Sciatic nerve (tissue), 2 donors: Measurements from ENCODE around the gene SIRT1. TPM values are rescaled to one million over a fixed set of nuclear protein-coding genes. Genes with fewer than 3 reads are reported as not detected.
"Not testable (repeated sequence)": the region's sequence is repeated elsewhere in the genome, so short reads cannot be mapped to it uniquely, and the experiment has no call there.

ENCODE experiments used
- ATAC-seq: fragments of 200-7000 bp; cut with Tn5 transposase; one replicate; pipeline ENCODE4 v1.9.1; 2020; ENCODE audit warnings: mild to moderate bottlenecking, moderate library complexity
- DNase-seq: peaks from one replicate; pipeline ENCODE4 v3.0.0-alpha.2; 2020; ENCODE audit warnings: low spot score
- intact Hi-C: fragments of 100-400 bp; cut with DNase I; formaldehyde crosslinking; loops from one replicate; pipeline ENCODE4 v1.14.2; 2022
- total RNA-seq: library from RNA; stranded (reverse); fragmentation: NEBNext Ultra II Directional; extraction: Animal tissue kit (Norgen Biotek cat#: 25700); gene quantifications from one replicate; pipeline ENCODE4 v1.2.1, GENCODE V29; 2021
- donor health status: DM: no; HTN: no; CAD: no.
- donor health status: DM: no; HTN: no; CAD: no.

Gene SIRT1
- total RNA-seq, 1 donor from 2014 or later: 35.8 TPM

DNA sequence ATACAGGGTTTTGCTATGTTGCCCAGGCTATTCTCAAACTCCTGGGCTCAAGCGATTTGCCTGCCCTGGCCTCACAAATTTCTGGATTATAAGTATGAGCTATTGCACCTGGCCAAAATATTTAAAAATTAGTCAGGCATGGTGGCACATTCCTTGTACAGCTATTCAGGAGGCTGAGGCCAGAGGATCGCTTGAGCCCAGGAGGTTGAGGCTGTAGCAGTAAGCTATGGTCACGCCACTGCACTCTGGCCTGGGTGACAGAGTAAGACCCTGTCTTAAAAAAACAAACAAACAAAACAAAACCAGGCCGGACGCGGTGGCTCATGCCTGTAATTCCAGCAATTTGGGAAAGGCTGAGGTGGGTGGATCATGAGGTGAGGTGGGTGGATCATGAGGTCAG is 14.5 kb upstream of the SIRT1 start:
- intact Hi-C loops: loop anchor here (10.0 kb wide), 1 partner anchor 285 kb away; no protein-coding TSS in a partner anchor
- ATAC-seq (no peak), DNase-seq (no peak)

DNA sequence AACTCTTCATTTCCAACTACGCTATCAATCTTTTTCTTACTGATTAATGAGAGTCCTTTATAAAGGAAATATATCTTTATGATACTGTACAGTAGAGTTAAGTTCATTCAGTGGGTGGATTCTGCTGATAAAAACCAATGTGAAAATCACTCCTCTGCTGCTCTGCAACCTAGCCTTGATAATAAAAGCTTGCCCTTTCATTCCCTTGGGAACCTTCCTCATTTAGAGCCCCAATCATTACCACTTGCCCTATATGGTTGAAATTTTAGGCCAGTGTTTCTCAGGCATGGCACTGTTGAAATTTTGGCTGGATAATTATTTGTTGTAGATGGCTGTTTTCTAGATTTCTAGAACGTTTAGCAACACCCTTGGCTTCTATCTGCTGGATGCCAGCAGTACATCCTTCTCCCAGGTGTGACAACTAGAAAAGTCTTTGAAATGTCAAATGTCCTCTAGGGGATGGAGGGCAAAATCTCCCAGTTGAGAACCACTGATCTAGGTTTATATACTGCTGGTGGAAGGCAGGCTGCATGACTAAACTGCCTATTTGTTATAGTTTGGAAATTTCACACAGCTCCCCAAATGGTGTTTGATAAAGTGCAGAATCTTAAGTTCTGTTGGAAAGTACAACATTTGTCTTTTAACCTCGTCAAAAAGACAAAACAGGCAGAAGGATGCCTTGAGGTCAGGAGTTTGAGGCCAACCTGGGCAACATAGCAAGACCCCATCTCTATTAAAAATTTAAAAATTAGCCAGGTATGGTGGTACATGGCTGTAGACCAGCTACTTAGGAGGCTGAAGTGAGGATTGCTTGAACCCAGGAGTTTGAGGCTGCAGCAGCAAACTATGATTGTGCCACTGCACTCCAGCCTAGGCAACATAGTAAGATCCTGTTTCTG is 8.9 kb upstream of the SIRT1 start:
- intact Hi-C loops: no loop called here
- ATAC-seq (no peak), DNase-seq (no peak)

DNA sequence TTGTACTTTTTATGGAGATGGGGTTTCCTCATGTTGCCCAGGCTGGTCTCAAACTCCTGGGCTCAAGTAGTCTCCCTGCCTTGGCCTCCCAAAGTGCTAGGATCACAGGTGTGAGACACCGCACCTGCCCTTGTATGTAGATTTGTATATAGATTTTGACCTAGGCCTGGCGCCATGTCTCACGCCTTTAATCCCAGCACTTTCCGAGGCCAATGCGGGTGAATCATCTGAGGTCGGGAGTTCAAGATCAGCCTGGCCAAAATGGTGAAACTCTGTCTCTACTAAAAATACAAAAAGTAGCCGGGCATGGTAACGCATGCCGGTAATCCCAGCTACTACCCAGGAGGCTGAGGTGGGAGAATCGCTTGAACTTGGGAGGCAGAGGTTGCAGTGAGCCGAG is 7.0 kb upstream of the SIRT1 start:
- ATAC-seq: not testable (repeated sequence)

DNA sequence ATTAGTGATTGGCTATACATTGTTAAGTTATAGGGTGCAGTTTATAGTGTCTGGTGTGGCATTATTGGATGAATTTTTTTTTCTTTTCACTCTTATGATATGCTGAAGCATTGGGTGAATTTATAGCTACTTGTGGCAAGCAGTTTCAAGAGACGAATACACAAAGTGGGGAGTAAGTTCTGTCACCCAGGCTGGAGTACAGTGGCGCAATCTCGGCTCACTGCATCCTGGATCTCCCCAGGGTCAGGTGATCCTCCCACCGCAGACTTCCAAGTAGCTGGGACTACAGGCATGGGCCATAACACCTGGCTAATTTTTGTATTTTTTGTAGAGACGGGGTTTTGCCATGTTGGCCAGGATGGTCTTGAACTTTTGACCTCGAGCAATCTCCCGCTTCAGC is 6.3 kb upstream of the SIRT1 start:
- no peak for DNase-seq
- no peak for ATAC-seq
- intact Hi-C loops: no loop called here

More for the DNA sequence above, 7.0 kb upstream of the SIRT1 start:
- DNase-seq, intact Hi-C loops: not testable (repeated sequence)

DNA sequence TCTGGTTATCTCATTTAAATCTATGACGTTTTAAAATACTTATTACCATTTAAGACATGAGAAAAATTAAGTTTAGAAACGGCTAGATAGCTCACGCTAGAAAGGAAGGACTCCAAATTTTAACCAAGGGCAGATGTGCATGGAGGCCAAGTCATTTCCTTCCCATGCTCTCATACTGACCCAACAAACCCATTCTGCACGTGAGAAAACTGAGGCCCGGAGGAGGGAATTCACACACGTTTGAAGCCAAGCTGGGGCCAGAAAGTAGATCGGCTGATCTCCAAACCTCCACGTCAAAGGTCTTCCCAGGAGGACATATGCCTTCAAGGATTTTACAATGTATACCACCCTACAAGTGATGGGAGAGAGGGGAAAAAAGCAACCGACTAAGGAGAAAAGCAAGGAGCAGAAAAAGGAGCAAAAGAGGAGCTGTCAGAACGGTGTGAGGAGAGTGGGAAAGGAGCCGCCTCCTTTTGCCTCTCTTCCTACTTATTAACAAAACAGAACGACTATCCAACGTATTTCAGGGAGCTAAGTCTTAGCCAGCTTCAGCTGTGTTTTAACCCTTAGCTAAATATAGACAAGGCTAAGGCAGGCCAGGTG is 645 bp upstream of the SIRT1 start:
- no peak for DNase-seq
- ATAC-seq: no peak
- intact Hi-C loops: no loop called here

DNA sequence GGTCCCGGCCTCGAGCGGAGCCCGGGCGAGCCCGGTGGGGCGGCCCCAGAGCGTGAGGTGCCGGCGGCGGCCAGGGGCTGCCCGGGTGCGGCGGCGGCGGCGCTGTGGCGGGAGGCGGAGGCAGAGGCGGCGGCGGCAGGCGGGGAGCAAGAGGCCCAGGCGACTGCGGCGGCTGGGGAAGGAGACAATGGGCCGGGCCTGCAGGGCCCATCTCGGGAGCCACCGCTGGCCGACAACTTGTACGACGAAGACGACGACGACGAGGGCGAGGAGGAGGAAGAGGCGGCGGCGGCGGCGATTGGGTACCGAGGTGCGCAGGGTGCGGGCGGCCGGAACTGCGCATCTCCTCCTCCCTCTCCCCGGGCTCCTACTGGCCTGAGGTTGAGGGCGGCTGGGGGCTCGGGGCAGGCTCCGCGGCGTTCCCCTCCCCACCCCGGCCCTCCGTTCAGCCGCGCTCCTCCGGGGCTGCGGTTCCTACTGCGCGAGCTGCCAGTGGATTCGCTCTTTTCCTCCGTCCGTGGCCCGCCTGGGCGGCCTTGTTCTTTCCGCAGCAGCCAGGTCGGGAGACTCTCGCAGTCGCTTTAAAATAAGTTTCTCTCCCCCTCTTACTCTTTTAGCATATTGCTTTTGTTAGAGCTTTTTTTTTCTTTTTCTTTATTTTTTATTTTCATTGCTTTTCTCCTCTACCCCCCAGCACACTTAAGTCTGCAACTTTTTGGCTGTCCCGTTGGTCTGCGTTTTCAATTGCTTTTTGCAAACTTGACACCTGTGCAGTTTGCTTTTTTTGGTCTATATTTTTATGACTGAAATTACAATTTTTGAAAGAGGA is 600 bp downstream of the SIRT1 start:
- intact Hi-C loops: no loop called here
- ATAC-seq (peak; percentile 83), DNase-seq (peak; percentile 87)

DNA sequence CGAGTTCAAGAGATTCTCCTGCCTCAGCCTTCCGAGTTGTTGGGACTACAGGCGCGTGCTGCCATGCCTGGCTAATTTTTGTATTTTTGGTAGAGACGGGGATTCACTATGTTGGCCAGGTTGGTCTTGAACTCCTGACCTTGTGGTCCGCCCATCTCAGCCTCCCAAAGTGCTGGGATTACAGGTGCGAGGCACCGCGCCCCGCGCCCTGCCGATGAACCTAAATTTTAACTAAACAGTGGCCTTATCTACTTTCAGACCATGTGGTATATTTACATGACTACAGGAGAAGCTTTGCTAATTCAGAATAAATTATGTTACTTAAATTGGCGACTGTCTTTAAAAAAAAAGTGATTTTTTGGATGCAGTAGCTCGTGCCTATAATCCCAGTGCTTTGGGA is 9.2 kb downstream of the SIRT1 start:
- ATAC-seq: no peak
- intact Hi-C loops: no loop called here
- no peak for DNase-seq

DNA sequence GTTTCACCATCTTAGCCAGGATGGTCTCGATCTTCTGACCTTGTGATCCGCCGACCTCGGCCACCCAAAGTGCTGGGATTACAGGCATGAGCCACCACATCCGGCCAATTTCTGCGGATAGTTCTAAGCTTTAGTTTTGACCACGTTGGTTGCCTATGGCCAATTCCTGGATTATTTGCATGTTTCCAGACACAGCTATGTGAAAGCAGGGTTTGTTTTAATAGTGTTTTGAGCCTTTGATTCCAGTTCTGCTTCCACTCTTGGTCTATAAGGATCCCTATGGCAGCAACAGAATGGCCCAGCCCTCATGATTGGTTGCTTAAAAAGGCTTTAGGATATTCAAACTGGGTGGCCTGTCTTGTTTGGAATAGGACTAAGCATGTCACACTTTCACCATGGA is 19.1 kb downstream of the SIRT1 start:
- DNase-seq (no peak), ATAC-seq (no peak)
- intact Hi-C loops: no loop called here

DNA sequence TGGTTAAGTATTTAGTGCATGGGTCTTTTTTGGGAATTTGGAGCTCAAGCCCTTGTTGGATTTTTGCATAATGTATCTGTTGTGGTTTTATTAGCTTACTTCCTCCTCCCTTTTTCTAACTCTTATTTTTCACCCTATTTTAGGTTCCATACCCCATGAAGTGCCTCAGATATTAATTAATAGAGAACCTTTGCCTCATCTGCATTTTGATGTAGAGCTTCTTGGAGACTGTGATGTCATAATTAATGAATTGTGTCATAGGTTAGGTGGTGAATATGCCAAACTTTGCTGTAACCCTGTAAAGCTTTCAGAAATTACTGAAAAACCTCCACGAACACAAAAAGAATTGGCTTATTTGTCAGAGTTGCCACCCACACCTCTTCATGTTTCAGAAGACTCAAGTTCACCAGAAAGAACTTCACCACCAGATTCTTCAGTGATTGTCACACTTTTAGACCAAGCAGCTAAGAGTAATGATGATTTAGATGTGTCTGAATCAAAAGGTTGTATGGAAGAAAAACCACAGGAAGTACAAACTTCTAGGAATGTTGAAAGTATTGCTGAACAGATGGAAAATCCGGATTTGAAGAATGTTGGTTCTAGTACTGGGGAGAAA is 28.0 kb downstream of the SIRT1 start:
- intact Hi-C loops: no loop called here
- no peak for ATAC-seq
- DNase-seq: no peak

DNA sequence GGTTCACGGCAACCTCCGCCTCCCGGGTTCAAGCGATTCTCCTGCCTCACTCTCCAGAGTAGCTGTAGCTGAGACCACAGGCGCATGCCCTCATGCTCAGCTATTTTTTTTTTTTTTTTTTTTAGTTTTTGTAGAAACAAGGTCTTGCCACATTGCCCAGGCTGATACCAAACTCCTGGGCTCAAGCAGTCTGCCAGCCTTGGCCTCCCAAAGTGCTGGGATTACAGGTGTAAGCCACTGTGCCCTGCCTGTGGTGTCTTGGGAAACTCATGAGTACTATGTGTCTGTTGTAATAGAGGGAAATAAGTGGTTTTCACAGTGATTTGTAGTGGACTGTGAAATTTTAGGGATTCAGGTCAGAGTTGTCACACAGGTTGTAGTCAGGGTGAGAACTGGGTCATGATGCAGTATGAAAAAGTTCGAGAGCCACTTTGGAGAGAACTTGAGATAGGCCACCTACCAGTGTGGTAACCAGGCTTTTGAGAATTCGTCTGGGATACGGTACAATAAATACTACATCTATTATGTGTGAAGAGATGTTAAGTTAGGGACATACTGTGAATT is 30.4 kb downstream of the SIRT1 start:
- DNase-seq (no peak), ATAC-seq (no peak)
- intact Hi-C loops: no loop called here

DNA sequence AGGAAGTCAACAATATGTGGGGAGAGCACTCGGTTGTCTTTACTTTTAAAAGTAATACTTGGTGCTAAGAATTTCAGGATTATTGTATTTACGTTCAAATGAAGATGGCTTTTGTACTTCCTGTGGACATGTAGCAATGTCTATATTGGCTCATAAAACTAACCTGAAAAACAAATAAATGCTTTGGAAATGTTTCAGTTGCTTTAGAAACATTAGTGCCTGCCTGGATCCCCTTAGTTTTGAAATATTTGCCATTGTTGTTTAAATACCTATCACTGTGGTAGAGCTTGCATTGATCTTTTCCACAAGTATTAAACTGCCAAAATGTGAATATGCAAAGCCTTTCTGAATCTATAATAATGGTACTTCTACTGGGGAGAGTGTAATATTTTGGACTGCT is 32.7 kb downstream of the SIRT1 start:
- intact Hi-C loops: no loop called here
- DNase-seq (no peak), ATAC-seq (no peak)

DNA sequence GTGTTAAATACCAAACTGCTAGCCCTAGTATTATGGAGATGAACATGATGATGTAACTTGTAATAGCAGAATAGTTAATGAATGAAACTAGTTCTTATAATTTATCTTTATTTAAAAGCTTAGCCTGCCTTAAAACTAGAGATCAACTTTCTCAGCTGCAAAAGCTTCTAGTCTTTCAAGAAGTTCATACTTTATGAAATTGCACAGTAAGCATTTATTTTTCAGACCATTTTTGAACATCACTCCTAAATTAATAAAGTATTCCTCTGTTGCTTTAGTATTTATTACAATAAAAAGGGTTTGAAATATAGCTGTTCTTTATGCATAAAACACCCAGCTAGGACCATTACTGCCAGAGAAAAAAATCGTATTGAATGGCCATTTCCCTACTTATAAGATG is 33.2 kb downstream of the SIRT1 start:
- ATAC-seq (no peak), DNase-seq (no peak)
- intact Hi-C loops: no loop called here

DNA sequence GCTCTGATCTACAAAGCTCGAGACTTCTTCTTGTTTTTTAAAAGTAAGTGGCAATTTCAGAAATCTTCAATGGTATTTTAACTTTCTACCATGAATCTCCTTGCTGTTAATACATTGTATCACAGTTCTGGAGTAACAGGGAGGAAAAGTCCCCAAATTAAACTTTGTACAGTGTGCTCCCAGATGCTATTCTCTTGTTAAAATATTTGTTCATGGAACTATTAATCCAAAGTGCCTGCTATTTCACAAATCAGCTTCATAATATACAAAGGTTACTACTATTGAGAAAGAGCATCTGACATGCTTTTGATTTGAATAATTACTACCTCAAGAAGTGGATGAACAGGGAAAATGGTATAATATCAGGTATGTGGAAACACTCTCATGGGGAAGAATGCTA is 36.6 kb downstream of the SIRT1 start:
- intact Hi-C loops: no loop called here
- ATAC-seq: no peak
- no peak for DNase-seq

DNA sequence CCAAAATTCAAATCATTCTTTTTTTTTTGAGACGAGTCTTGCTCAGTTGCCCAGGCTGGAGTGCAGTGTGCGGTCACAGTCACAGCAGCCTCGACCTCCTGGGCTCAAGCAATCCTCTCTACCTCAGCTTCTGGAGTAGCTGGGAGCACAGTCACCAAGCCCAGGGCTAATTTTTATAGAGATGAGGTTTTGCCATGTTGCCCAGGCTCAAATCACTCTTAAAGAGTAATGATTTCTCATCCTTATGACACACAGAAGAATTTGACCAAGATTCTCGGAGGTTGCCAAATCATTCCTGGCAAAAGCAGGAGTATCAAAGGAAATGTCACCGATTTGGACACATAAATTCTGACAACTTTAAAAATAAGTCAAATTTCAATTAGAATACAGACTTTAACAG is 39.1 kb downstream of the SIRT1 start:
- DNase-seq (no peak), ATAC-seq (no peak)
- intact Hi-C loops: no loop called here

DNA sequence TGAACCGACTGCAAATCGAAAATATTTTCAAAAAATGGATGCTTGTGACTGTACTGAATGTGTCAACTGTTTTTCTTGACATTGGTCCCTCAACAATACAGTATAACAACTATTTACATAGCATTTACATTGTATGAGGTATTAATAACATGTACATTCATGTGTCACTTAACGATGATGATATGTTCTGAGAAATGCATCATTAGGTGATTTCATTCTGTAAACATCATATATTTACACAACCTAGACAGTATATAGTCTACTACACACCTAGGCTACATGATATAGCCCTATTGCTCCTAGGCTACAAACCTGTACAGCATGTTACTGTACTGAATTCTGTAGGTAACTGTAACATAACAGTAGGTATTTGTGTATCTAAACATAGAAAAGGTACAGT is 39.7 kb downstream of the SIRT1 start:
- ATAC-seq (no peak), DNase-seq (no peak)
- intact Hi-C loops: no loop called here

DNA sequence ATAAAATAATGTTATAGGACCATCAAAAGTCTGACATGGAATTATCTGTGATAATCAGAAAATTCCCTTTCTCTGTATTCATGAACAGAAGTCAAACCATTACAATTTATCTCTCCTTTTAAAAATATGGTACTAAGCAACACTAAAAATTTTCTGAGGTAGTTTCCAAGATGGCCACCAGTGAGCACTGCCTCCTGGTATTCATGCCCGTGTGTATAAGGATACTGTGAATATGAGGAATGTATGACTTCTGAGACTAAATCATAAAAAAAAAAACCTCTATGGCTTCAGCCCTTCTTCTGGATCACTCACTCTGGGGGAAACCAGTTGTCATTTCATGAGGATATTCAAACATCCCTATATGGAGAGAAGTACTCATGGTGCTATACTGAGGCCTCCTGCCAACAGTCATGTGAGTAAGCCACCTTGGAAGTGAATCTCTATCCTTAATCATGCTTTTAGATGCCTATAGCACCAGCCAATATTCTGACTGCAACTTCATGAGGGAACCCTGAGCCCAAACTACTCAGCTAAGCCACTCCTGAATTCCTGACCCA is 41.1 kb downstream of the SIRT1 start:
- DNase-seq (no peak), ATAC-seq (no peak)
- intact Hi-C loops: no loop called here

DNA sequence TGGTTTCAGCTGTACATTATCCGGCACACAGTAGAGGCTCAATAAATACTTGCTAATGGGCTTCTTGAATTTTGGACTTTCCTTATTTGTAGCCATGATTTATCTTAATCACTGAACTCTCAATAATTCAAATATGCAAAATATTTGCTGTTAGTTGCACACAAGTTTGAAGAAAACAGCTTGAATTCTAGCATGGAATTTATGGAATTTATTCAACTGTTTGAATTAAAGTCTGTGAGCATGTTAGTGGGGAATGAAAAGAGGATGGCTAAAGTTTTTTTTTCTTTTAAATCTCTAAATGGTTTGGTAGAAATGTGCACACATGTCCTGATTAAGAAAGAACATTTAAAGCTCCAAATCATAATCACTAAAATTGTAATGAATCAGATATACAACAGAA is 42.5 kb downstream of the SIRT1 start:
- intact Hi-C loops: no loop called here
- no peak for ATAC-seq
- DNase-seq: no peak

DNA sequence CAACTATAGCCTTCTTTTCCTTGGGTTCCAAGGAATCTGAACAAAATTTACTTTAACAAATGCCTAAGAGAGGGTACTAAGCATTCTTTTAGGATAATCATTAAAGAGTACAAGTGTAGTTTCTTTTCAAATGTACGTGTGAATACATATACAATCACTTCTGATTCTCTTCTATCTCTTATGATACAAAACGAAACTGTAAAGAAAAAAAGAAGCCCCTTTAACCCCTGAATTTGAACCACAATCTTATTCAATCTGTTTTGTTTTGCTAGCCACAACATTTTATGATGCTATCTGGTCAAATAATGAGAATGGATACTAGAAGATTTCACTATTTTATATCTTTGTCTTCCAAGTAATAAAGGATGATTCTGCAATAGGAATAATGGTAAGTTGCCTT is 48.7 kb downstream of the SIRT1 start:
- ATAC-seq: no peak
- intact Hi-C loops: no loop called here
- DNase-seq: no peak

DNA sequence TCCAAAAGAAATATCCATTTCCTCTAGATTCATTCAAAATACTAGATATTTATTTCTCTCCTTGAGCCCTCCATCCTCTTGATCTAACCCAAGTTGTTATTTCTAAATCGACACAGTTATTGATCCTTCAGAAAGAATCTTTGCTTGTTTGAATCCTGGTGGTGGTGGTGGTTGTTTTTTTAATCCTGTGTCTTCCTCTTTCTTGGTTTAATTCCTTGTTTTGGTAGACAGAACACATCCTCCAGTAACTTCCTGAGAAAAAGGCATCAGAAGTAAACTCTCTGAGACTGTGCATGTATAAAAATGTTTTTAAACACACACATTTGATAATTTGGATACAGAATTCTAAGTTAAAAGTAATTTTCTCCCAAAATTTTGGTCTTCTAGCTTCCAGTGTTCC is 49.9 kb downstream of the SIRT1 start:
- ATAC-seq: no peak
- intact Hi-C loops: no loop called here

More for the DNA sequence above, 49.9 kb downstream of the SIRT1 start:
- no peak for DNase-seq
